HEK293 (cell line): Measurements from ENCODE around the gene BAX.

Source experiments
- CTCF ChIA-PET: fragments of 350-600 bp; formaldehyde crosslinking; extraction: SDS; loops from one replicate; lab custom pipeline; 2021; ENCODE audit warnings: antibody characterized with exemption; lab: Yijun Ruan, JAX
- POLR2A ChIA-PET: fragments of 300-600 bp; formaldehyde crosslinking; extraction: SDS; loops from one replicate; lab custom pipeline; 2020; ENCODE audit warnings: antibody characterized with exemption, inconsistent platforms; lab: Yijun Ruan, JAX
- H3K27ac ChIP-seq: fragments of 200-500 bp; sonication (Bioruptor generic); 2 replicates; pipeline ENCODE4 v1.5.1; 2014; ENCODE audit warnings: low read depth, low read length, control low read depth, inconsistent platforms; ENCODE audit errors: extremely low read depth
- H3K36me3 ChIP-seq, 2 experiments: fragments of 200-500 bp in 1 of 2; sonication (Bioruptor generic) in 1 of 2; 1 replicate in 1 of 2; 2 replicates in 1 of 2; pipeline ENCODE4 v1.5.1; 2014 to 2017; ENCODE audit warnings: inconsistent platforms in 2 of 2, low read length in 2 of 2; ENCODE audit not compliant: control insufficient read depth in 2 of 2, insufficient read depth in 1 of 2
- H3K4me1 ChIP-seq: fragments of 200-500 bp; sonication (Bioruptor generic); 2 replicates; pipeline ENCODE4 v1.5.1; 2014; ENCODE audit warnings: mild to moderate bottlenecking, low read length, inconsistent platforms; ENCODE audit not compliant: control insufficient read depth, insufficient read depth
- H3K4me3 ChIP-seq: 2 replicates; pipeline ENCODE4 v1.5.1; 2011; ENCODE audit warnings: low read depth, mild to moderate bottlenecking, control low read depth, low read length, moderate library complexity
- H3K9me3 ChIP-seq: fragments of 200-500 bp; sonication (Bioruptor generic); 2 replicates; pipeline ENCODE4 v1.5.1; 2014; ENCODE audit warnings: low read depth, low read length, inconsistent platforms; ENCODE audit not compliant: control insufficient read depth, insufficient read depth
- BCL11B ChIP-seq: fragments of 450-650 bp; formaldehyde crosslinking; IDR thresholded peaks from 2 replicates; pipeline ENCODE4 v1.5.1; 2016; ENCODE audit warnings: low read depth, missing biosample characterization, missing genetic modification characterization
- GLI2 ChIP-seq: fragments of 450-650 bp; formaldehyde crosslinking; IDR thresholded peaks from 2 replicates; pipeline ENCODE4; 2017; ENCODE audit warnings: missing biosample characterization, missing genetic modification characterization, low read depth, borderline replicate concordance
- GLIS1 ChIP-seq: fragments of 450-650 bp; formaldehyde crosslinking; IDR thresholded peaks from 2 replicates; pipeline ENCODE4 v1.5.1; 2016; ENCODE audit warnings: missing biosample characterization, missing genetic modification characterization
- GLIS2 ChIP-seq: fragments of 450-650 bp; formaldehyde crosslinking; IDR thresholded peaks from 2 replicates; pipeline ENCODE4 v1.5.1; 2016; ENCODE audit warnings: missing biosample characterization, missing genetic modification characterization
- HIC1 ChIP-seq: fragments of 450-650 bp; formaldehyde crosslinking; IDR thresholded peaks from 2 replicates; pipeline ENCODE4 v1.5.1; 2016; ENCODE audit warnings: missing biosample characterization, missing genetic modification characterization
- HOXC10 ChIP-seq: sonication (generic); formaldehyde crosslinking; IDR thresholded peaks from 2 replicates; pipeline ENCODE4 v1.8.1; 2023; ENCODE audit warnings: mild to moderate bottlenecking, missing genetic modification reagents
- KLF7 ChIP-seq: fragments of 450-650 bp; formaldehyde crosslinking; IDR thresholded peaks from 2 replicates; pipeline ENCODE4 v1.5.1; 2016; ENCODE audit warnings: missing biosample characterization, missing genetic modification characterization, borderline replicate concordance
- KLF8 ChIP-seq: fragments of 450-650 bp; formaldehyde crosslinking; IDR thresholded peaks from 2 replicates; pipeline ENCODE4 v1.5.1; 2016; ENCODE audit warnings: missing biosample characterization, missing genetic modification characterization
- SP3 ChIP-seq: fragments of 450-650 bp; formaldehyde crosslinking; IDR thresholded peaks from 2 replicates; pipeline ENCODE4 v1.5.1; 2016; ENCODE audit warnings: missing biosample characterization, missing genetic modification characterization
- ZBTB48 ChIP-seq: fragments of 450-650 bp; formaldehyde crosslinking; IDR thresholded peaks from 2 replicates; pipeline ENCODE4 v1.5.1; 2016; ENCODE audit warnings: missing biosample characterization, missing genetic modification characterization
- ZBTB7A ChIP-seq: fragments of 450-650 bp; formaldehyde crosslinking; IDR thresholded peaks from 2 replicates; pipeline ENCODE4 v1.5.1; 2016; ENCODE audit warnings: low read depth, missing biosample characterization, missing genetic modification characterization
- ZFP37 ChIP-seq: fragments of 450-650 bp; formaldehyde crosslinking; IDR thresholded peaks from 2 replicates; pipeline ENCODE4 v1.5.1; 2016; ENCODE audit warnings: missing biosample characterization, missing genetic modification characterization
- ZFP69B ChIP-seq: fragments of 450-650 bp; formaldehyde crosslinking; IDR thresholded peaks from 2 replicates; pipeline ENCODE4 v1.5.1; 2016; ENCODE audit warnings: missing biosample characterization, missing genetic modification characterization
- ZIC2 ChIP-seq: fragments of 450-650 bp; formaldehyde crosslinking; IDR thresholded peaks from 2 replicates; pipeline ENCODE4 v1.5.1; 2016; ENCODE audit warnings: missing biosample characterization, missing genetic modification characterization
- ZNF169 ChIP-seq: fragments of 450-650 bp; formaldehyde crosslinking; IDR thresholded peaks from 2 replicates; pipeline ENCODE4 v1.5.1; 2016; ENCODE audit warnings: missing biosample characterization, missing genetic modification characterization
- ZNF398 ChIP-seq: fragments of 450-650 bp; formaldehyde crosslinking; IDR thresholded peaks from 2 replicates; pipeline ENCODE4 v1.5.1; 2017; ENCODE audit warnings: missing biosample characterization, missing genetic modification characterization
- ZNF549 ChIP-seq: fragments of 450-650 bp; IDR thresholded peaks from 2 replicates; pipeline ENCODE4 v1.5.1; 2018; ENCODE audit warnings: missing biosample characterization, missing genetic modification characterization, mild to moderate bottlenecking, inconsistent platforms, moderate library complexity
- ZNF621 ChIP-seq: fragments of 450-650 bp; formaldehyde crosslinking; IDR thresholded peaks from 2 replicates; pipeline ENCODE4 v1.5.1; 2017; ENCODE audit warnings: missing biosample characterization, missing genetic modification characterization
- ZNF776 ChIP-seq: fragments of 450-650 bp; formaldehyde crosslinking; IDR thresholded peaks from 2 replicates; pipeline ENCODE4 v1.5.0; 2017; ENCODE audit warnings: missing biosample characterization, missing genetic modification characterization, borderline replicate concordance
- ZNF792 ChIP-seq: fragments of 450-650 bp; formaldehyde crosslinking; IDR thresholded peaks from 2 replicates; pipeline ENCODE4 v1.5.1; 2016; ENCODE audit warnings: missing biosample characterization, missing genetic modification characterization
- TF ChIP-seq, protein P1 (sequence below): fragments of 450-650 bp; formaldehyde crosslinking; conservative IDR thresholded peaks from 2 replicates; pipeline ENCODE4 v1.5.1; 2016; ENCODE audit warnings: low read depth, missing biosample characterization, missing genetic modification characterization
- TF ChIP-seq, protein P2 (sequence below): fragments of 450-650 bp; formaldehyde crosslinking; IDR thresholded peaks from 2 replicates; pipeline ENCODE4 v1.5.1; 2016; ENCODE audit warnings: missing biosample characterization, missing genetic modification characterization
- TF ChIP-seq, protein P3 (sequence below): fragments of 450-650 bp; formaldehyde crosslinking; IDR thresholded peaks from 2 replicates; pipeline ENCODE4 v1.5.1; 2016; ENCODE audit warnings: missing biosample characterization, missing genetic modification characterization

BAX gene

DNA sequence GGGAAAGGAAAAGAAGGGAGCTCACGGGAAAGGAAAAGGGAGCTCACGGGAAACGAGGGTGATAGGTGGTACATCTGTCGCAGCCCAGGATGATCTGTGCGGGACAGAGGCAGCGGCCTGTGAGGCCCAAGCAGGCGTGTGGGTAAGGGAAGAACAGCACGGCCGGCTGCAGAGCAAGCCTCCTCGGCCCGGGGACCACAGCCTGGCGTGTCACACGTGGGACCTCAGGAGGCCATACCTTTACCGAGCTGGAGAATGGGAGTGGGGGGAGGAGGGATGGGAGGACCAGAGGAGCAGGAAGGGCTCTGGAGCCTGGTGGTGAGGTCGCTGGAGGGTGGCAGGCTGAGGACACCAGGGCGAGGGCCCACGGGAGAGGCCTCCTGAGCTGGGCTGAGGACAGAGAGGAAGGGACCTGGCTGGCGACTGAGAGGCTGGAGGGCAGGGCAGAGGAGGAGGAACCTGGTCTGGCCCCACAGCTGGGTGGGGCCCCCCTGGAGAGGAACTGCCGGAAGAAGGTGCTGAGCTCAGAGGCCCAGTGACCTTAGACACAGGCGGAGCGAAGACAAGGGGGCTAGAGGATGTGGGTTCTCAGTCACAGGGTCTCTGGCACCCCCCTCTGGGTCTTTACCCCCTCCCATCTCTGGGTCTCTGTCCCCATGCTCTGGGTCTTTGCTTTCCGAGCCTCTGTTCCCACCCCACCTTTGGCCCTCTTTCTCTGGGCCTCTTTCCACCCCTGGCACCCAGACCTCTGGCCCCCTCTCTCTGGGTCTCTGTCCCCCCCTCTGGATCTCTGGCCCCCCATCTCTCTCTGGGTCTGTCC is 7.6 kb downstream of the BAX start:
- Histone ChIP-seq H3K4me1 (peaks cover 20% of the 10 kb centered on the region), H3K9me3 (no peaks in the 10 kb centered on the region), H3K4me3 (no peak overlapping the region), H3K36me3 (peaks cover 13 to 38% of the 10 kb centered on the region in 2 experiments; a peak in 2 of 3 replicates), H3K27ac (peak overlapping the region; percentile 16; the same call in 1 of the 2 replicates)
- ChIA-PET CTCF (interaction anchor here (0.7 to 1.7 kb wide), 3 partner anchors 8 to 126 kb away, joined by 3 to 10 read pairs (median 5); partner anchors contain the start of gene HSD17B14), POLR2A (interaction anchor here (0.6 to 2.7 kb wide), 8 partner anchors 8 to 185 kb away, joined by 3 to 16 read pairs (median 6); partner anchors contain the start of genes DHDH, GYS1, NUCB1 and PPP1R15A)
- TF ChIP-seq ZNF169 (tag by site-specific recombination) (no peak), SP3 (peak; percentile 40), ZNF776 (tag by site-specific recombination) (no peak), ZNF621 (tag by site-specific recombination) (no peak), GLIS2 (peak; percentile 89), ZBTB7A (0 out of 2 replicates have a peak, but pooled peaks have one; percentile 17), KLF8 (tag by site-specific recombination) (peak; percentile 42; the same call in 1 of the 2 replicates), HOXC10 (CRISPR knock-in tag) (no peak), ZIC2 (tag by site-specific recombination) (peak; percentile 51), ZFP69B (peak; percentile 93), KLF7 (tag by site-specific recombination) (no peak), ZNF792 (no peak), ZBTB48 (tag by site-specific recombination) (peak; percentile 48; the same call in 1 of the 2 replicates), BCL11B (peak; percentile 48; the same call in 1 of the 2 replicates), ZNF398 (peak; percentile 29), GLI2 (tag by site-specific recombination) (no peak), ZFP37 (tag by site-specific recombination) (0 out of 2 replicates have a peak, but pooled peaks have one; percentile 50), ZNF549 (no peak), GLIS1 (tag by site-specific recombination) (peak; percentile 96), HIC1 (tag by site-specific recombination) (peak; percentile 68)
- TF ChIP-seq, protein P1, sequence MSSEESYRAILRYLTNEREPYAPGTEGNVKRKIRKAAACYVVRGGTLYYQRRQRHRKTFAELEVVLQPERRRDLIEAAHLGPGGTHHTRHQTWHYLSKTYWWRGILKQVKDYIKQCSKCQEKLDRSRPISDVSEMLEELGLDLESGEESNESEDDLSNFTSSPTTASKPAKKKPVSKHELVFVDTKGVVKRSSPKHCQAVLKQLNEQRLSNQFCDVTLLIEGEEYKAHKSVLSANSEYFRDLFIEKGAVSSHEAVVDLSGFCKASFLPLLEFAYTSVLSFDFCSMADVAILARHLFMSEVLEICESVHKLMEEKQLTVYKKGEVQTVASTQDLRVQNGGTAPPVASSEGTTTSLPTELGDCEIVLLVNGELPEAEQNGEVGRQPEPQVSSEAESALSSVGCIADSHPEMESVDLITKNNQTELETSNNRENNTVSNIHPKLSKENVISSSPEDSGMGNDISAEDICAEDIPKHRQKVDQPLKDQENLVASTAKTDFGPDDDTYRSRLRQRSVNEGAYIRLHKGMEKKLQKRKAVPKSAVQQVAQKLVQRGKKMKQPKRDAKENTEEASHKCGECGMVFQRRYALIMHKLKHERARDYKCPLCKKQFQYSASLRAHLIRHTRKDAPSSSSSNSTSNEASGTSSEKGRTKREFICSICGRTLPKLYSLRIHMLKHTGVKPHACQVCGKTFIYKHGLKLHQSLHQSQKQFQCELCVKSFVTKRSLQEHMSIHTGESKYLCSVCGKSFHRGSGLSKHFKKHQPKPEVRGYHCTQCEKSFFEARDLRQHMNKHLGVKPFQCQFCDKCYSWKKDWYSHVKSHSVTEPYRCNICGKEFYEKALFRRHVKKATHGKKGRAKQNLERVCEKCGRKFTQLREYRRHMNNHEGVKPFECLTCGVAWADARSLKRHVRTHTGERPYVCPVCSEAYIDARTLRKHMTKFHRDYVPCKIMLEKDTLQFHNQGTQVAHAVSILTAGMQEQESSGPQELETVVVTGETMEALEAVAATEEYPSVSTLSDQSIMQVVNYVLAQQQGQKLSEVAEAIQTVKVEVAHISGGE (tag by site-specific recombination) = no peak
- TF ChIP-seq, protein P2, sequence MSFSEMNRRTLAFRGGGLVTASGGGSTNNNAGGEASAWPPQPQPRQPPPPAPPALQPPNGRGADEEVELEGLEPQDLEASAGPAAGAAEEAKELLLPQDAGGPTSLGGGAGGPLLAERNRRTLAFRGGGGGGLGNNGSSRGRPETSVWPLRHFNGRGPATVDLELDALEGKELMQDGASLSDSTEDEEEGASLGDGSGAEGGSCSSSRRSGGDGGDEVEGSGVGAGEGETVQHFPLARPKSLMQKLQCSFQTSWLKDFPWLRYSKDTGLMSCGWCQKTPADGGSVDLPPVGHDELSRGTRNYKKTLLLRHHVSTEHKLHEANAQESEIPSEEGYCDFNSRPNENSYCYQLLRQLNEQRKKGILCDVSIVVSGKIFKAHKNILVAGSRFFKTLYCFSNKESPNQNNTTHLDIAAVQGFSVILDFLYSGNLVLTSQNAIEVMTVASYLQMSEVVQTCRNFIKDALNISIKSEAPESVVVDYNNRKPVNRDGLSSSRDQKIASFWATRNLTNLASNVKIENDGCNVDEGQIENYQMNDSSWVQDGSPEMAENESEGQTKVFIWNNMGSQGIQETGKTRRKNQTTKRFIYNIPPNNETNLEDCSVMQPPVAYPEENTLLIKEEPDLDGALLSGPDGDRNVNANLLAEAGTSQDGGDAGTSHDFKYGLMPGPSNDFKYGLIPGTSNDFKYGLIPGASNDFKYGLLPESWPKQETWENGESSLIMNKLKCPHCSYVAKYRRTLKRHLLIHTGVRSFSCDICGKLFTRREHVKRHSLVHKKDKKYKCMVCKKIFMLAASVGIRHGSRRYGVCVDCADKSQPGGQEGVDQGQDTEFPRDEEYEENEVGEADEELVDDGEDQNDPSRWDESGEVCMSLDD (tag by site-specific recombination) = peak; percentile 54
- TF ChIP-seq, protein P3, sequence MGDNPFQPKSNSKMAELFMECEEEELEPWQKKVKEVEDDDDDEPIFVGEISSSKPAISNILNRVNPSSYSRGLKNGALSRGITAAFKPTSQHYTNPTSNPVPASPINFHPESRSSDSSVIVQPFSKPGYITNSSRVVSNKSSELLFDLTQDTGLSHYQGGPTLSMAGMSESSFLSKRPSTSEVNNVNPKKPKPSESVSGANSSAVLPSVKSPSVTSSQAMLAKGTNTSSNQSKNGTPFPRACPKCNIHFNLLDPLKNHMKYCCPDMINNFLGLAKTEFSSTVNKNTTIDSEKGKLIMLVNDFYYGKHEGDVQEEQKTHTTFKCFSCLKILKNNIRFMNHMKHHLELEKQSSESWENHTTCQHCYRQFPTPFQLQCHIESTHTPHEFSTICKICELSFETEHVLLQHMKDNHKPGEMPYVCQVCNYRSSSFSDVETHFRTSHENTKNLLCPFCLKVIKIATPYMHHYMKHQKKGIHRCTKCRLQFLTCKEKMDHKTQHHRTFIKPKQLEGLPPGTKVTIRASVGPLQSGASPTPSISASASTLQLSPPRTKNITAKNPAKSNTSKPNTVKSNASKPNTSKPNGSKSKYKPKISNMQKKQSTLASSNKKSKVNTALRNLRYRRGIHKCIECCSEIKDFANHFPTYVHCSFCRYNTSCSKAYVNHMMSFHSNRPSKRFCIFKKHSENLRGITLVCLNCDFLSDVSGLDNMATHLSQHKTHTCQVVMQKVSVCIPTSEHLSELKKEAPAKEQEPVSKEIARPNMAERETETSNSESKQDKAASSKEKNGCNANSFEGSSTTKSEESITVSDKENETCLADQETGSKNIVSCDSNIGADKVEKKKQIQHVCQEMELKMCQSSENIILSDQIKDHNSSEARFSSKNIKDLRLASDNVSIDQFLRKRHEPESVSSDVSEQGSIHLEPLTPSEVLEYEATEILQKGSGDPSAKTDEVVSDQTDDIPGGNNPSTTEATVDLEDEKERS (tag by site-specific recombination) = 0 out of 2 replicates have a peak, but pooled peaks have one; percentile 4
